Urothelium cell line (cell line): ENCODE data around the gene BRINP1.

ENCODE experiments used
- DNase-seq: peaks from one replicate; pipeline ENCODE4 v3.0.0; 2011; ENCODE audit warnings: low spot score, mixed read lengths
- FAIRE-seq: peaks from 2 replicates; lab custom pipeline; 2011; peaks lifted over from hg19 to GRCh38; lab: Jason Lieb, UNC

The BRINP1 gene

GRCh38 chr9:119368681-119369581 is at the start of gene BRINP1:
Gene BRINP1, minus strand, starts transcription at chr9:119369435. Its CDS starts 56,080 bp downstream, at chr9:119313355.
- FAIRE-seq (no peak), DNase-seq (peak; percentile 76)

- no peak for FAIRE-seq
- no peak for DNase-seq
Measured at GRCh38 chr9:119418721-119419120, 49.5 kb upstream of the BRINP1 start.

- no peak for FAIRE-seq
Measured at GRCh38 chr9:119416793-119417192, 47.6 kb upstream of the BRINP1 start.

GRCh38 chr9:119412399-119412798 is 43.2 kb upstream of the BRINP1 start:
- FAIRE-seq: no peak

More at GRCh38 chr9:119416793-119417192, 47.6 kb upstream of the BRINP1 start:
- no peak for DNase-seq

GRCh38 chr9:119409552-119409951 is 40.3 kb upstream of the BRINP1 start:
- no peak for FAIRE-seq
- DNase-seq: no peak

More at GRCh38 chr9:119412399-119412798, 43.2 kb upstream of the BRINP1 start:
- no peak for DNase-seq

GRCh38 chr9:119400606-119401005 is 31.4 kb upstream of the BRINP1 start:
- FAIRE-seq (no peak), DNase-seq (no peak)

GRCh38 chr9:119398350-119398749 is 29.1 kb upstream of the BRINP1 start:
- no peak for FAIRE-seq
- DNase-seq: no peak

GRCh38 chr9:119391878-119392277 is 22.6 kb upstream of the BRINP1 start:
- no peak for FAIRE-seq
- DNase-seq: no peak

- FAIRE-seq (no peak), DNase-seq (peak; percentile 7)
Measured at GRCh38 chr9:119375892-119376291, 6.7 kb upstream of the BRINP1 start.

GRCh38 chr9:119372951-119373350 is 3.7 kb upstream of the BRINP1 start:
- DNase-seq (no peak), FAIRE-seq (no peak)

- DNase-seq: peak; percentile 64
- no peak for FAIRE-seq
Measured at GRCh38 chr9:119370816-119371215, 1.6 kb upstream of the BRINP1 start.

GRCh38 chr9:119369680-119370366 is 588 bp upstream of the BRINP1 start:
- no peak for FAIRE-seq
- DNase-seq: no peak

- no peak for FAIRE-seq
- DNase-seq: no peak
Measured at GRCh38 chr9:119368179-119368578, 1.1 kb downstream of the BRINP1 start.

GRCh38 chr9:119367683-119368075 is 1.6 kb downstream of the BRINP1 start:
- DNase-seq (no peak), FAIRE-seq (no peak)

- FAIRE-seq: no peak
Measured at GRCh38 chr9:119366909-119367682, 2.1 kb downstream of the BRINP1 start.

GRCh38 chr9:119365291-119366027 is 3.8 kb downstream of the BRINP1 start:
- DNase-seq (peak; percentile 37), FAIRE-seq (no peak)

More at GRCh38 chr9:119366909-119367682, 2.1 kb downstream of the BRINP1 start:
- no peak for DNase-seq

- no peak for FAIRE-seq
- no peak for DNase-seq
Measured at GRCh38 chr9:119360237-119360636, 9.0 kb downstream of the BRINP1 start.

GRCh38 chr9:119357336-119358096 is 11.7 kb downstream of the BRINP1 start:
- DNase-seq: no peak
- FAIRE-seq: no peak

GRCh38 chr9:119349351-119349825 is 19.8 kb downstream of the BRINP1 start:
- no peak for DNase-seq
- no peak for FAIRE-seq
